ENCODE results near the gene SLC27A5.
"Not testable (repeated sequence)": the region's sequence is repeated elsewhere in the genome, so short reads cannot be mapped to it uniquely, and the experiment has no call there.

Gene SLC27A5

DNA sequence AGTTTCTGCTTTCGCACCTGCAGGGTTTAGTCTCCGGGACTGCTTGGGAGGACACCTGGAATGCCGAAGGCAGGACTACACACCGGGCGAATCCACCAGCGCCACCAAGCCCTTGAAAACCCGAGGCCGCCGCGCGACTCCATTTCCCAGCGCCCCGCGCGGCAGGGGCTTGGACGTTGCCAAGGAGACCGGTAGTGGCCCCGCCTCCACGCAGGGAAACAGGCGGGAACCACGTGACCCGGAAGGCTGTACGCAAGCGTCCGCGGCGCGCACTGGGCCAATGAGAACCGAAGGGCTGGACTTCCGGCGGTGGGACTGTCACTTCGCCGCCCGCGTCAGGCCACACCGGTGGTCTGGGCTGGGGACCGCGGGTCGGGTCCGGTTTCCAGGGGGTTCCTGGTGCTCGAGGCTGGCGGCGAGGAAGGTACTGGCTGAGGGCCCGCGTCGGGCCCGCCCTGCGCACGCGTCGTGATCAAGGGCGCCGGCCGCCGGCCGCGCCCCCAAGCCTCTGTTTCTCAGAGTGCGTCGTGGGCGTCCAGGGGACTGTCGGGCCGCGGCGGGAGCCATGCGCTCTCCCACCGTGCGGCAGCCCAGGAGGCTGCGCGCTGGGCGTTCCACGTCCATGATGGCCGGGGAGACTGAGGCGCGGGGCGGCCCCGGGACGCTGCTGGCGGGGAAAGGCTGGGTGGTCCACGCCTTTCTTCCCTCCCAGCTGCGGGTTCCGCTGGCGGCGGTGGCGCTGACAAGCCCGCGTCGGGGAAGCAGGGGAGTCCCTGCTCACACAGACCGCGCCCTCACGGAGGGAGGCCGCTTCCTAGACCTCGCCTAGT, 44.8 kb downstream of the SLC27A5 start, which contains the start of gene ZNF324:
TSS of gene ZNF324 (plus strand) at position 321 of the 830 bp plus-strand sequence. CDS start 2,106 bp downstream, outside the sequence.
- peak; percentile 99 for DNase-seq

DNA sequence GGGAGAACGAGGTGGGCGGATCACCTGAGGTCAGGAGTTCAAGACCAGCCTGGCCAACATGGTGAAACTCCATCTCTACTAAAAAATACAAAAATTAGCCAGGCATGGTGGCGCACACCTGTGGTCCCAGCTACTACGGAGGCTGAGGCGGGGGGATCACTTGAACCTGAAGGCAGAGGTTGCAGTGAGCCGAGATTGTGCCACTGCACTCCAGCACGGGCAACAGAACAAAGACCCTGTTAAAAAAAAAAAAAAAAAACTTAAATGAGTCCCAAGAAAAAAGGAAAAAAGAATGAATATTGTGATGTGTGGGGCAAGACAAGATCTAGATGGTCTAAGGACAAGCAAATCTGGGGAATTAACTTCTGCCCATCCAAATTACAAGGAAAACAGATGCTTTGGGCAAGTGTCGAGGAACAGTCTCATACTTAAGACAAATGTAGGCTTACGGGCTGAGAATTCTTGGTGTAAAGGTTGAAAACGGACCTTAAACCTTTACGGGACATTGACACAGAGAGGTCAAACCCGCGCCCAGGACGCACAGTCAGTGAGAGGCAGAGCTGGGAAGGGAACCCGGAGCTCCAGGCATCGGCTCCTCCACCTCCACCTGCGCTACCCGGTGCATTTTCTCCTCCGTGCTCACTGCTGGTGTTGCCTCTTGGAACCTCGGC, 45.6 kb downstream of the SLC27A5 start:
- peak; percentile 19 for DNase-seq

DNA sequence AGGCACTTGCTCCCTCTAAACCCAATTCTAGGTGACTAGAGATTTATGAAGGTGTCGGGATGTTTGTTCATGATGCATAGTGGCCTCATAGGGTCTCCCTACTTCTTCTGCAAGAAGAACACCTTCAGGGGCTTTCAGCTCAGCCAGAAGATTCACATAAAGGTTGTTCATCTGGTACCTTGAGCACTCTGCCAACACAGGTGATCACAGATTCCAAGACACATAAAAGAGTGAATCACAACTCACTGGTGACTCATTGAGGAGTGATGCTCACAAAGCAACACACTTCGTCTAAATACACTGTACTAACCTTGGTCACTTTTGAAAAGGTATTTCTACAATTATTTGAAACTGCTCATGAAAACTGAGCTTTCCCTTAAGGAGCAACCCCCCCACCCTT, 51.8 kb downstream of the SLC27A5 start:
- DNase-seq: no peak

DNA sequence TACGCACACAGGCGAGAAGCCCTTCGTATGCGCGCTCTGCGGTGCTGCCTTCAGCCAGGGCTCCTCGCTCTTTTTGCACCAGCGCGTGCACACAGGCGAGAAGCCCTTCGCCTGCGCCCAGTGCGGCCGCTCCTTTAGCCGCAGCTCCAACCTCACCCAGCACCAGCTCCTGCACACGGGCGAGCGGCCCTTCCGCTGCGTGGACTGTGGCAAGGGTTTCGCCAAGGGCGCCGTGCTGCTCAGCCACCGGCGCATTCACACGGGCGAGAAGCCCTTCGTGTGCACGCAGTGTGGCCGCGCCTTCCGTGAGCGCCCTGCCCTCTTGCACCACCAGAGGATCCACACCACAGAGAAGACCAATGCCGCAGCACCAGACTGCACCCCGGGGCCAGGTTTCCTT, 55.7 kb downstream of the SLC27A5 start:
- no peak for DNase-seq

DNA sequence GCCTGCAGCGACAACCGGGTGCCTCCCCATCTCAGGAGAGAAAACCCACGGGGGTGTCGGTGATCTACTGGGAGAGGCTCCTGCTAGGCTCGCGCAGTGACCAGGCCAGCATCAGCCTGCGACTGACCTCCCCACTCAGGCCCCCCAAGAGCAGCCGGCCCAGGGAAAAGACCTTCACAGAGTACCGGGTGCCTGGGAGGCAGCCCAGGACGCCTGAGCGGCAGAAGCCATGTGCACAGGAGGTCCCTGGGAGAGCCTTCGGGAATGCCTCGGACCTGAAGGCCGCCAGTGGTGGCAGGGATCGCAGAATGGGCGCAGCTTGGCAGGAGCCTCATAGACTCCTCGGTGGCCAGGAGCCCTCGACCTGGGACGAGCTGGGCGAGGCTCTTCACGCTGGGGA, 56.5 kb downstream of the SLC27A5 start:
- DNase-seq: no peak

DNA sequence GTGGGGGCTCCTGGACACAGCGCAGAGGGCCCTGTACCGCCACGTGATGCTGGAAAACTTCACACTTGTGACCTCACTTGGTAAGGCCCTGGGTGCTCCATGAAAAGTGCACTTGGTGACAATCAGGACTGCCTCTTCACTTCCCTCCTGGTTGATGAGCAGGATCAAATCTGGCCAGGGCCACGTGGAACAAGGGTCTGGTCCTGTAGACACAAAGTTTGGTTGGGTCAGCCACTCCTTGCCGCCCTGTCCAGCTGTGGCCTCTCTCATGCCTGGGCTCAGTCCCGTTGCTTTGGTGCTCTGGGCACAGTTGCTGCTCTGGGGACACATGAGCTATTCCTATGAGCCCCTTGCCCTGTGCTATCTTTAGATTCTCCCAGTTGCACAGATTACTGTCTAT, 58.0 kb downstream of the SLC27A5 start:
- DNase-seq: no peak

DNA sequence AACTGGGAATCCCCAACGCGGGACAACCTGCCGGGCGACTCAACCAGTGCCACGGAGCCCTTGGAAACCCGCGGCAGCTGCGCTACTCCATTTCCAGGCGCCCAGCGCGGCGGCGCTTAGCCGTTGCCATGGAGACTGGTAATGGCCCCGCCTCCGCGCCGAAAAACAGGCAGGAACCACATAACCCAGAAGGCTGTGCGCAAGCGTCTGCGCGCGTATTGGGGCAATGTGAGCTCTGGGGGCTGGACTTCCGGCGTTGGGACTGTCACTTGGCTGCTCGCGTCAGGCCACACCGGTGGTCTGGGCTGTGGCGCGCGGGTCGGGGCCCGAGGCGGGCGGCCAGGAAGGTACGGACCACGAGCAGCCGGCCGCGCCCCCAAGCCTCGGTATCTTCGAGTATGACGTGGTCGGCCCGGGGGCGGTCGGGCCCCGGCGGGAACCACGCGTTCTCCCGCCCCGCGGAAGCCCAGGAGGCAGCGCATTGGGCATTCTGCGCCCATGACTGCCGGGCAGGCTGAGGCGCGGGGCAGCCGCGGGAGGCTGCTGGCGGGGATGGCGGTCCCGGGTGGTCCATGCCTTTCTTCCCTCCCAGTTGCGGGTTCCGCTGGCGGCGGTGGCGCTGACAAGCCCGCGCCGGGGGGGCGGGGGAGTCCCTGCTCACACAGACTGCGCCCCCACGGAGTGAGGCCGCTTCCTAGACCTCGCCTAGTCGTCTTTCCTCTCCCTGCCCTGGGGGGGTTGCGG, 60.3 kb downstream of the SLC27A5 start, which contains the start of gene ZNF324B:
TSS of gene ZNF324B (plus strand) at position 265 of the 744 bp plus-strand sequence. CDS start 2,080 bp downstream, outside the sequence.
- peak; percentile 99 for DNase-seq

DNA sequence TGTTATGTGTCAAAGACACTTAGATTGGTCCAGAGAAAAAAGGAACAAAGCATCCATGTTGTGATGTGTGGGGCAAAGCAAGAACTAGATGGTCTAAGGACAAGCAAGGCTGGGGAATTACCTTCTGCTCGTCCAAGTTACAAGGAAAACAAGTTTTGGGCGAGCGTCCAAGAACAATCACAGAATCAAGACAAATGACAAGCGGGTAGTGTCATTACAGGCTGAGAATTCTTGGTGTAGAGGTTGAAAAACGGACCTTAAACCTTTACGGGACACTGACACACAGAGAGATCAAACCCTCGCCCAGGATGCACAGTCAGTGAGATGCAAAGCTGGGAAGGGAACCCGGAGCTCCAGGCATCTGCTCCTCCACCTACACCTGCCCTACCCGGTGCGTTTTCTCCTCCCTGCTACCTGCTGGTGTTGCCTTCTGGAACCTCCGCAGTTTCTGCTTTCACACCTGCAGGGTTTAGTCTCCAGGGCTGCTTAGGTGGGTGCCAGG, 60.9 kb downstream of the SLC27A5 start:
- no peak for DNase-seq

DNA sequence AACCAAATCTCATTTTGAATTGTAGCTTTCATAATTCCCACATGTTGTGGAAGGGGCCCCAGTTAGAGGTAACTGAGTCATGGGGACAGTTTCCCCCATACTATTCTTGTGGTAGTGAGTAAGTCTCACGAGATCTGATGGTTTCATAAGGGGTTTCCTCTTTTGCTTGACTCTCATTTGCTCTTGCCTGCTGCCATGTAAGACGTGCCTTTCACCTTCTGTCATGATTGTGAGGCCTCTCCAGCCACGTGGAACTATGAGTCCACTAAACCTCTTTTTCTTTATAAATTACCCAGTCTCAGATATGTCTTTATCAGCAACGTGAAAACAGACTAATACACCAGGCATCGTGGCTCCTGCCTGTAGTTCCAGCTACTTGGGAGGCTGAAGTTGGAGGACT, 61.8 kb downstream of the SLC27A5 start:
- not testable (repeated sequence) for DNase-seq

DNA sequence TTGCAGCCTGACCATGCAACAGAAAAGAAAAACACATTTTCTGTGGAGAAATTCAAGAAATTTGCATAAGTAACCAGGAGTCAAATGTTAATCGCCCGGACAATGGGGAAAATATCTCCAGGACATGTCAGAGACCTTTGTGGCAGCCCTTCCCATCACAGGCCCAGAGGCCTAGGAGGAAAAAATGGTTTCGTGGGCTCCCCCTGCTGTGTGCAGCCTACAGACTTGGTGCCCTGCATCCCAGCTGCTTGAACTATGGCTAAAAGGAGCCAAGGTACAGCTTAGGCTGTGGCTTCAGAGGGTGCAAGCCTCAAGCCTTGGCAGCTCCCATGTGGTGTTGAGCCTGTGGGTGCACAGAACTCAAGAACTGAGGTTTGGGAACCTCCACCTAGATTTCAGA, 62.9 kb downstream of the SLC27A5 start:
- DNase-seq: not testable (repeated sequence)
